ENCODE results near the gene ATG101. TPM values are rescaled to one million over a fixed set of nuclear protein-coding genes. Genes with fewer than 3 reads are reported as not detected.

ATG101 gene
- total RNA-seq, 1 donor: 70.0 TPM

DNA sequence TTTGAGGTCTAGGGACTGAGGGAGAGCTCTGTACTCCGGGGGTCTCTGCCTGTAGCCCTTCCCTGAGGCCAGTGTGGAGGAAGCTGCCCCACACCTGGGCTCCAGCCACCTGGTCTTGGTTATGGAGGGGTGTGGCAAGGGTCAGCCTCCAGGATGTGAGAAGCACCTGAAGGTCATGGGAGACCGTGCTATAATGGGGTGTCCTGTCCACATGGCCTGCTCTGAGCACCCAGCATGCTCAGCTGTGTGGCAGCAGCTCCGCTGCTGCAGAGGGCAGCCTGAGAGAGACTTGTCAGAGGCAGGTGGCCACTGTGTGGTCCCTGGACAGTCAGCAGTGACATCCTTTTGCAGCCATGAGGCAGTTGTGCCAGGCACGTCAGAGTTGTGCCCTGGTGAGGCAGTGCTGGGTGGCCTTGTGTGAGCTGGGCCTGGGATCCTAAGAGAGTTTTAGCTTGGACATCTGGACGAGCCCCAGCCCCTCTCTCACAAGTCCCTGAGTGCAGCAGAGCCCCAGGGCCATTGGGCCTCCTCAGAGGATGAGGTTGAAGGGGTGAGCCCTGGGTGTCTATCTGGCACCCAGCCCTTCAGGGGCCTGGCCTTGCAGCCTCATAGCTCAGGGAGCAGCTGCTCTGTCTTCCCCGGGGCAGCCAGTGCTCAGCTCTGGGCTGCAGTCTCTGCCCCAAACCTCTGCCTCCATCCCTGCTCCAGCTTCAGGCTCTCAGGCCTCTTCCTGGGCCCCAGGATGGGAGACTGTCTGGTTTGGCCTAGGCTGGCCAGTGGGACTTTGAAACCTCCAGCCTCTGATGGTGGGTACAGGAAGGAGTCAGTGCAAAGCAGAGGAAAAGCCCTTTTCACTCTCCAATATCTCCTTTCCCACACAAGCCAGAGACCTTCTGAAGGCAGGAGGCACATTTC is 7.4 kb upstream of the ATG101 start:
- DNase-seq (ENCODE audit: low read depth): no peak
- TF ChIP-seq, protein P1, sequence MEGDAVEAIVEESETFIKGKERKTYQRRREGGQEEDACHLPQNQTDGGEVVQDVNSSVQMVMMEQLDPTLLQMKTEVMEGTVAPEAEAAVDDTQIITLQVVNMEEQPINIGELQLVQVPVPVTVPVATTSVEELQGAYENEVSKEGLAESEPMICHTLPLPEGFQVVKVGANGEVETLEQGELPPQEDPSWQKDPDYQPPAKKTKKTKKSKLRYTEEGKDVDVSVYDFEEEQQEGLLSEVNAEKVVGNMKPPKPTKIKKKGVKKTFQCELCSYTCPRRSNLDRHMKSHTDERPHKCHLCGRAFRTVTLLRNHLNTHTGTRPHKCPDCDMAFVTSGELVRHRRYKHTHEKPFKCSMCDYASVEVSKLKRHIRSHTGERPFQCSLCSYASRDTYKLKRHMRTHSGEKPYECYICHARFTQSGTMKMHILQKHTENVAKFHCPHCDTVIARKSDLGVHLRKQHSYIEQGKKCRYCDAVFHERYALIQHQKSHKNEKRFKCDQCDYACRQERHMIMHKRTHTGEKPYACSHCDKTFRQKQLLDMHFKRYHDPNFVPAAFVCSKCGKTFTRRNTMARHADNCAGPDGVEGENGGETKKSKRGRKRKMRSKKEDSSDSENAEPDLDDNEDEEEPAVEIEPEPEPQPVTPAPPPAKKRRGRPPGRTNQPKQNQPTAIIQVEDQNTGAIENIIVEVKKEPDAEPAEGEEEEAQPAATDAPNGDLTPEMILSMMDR (IDR thresholded peaks at IDR 0.05; ENCODE audit: insufficient read depth, low read depth, low read length): no peak

DNA sequence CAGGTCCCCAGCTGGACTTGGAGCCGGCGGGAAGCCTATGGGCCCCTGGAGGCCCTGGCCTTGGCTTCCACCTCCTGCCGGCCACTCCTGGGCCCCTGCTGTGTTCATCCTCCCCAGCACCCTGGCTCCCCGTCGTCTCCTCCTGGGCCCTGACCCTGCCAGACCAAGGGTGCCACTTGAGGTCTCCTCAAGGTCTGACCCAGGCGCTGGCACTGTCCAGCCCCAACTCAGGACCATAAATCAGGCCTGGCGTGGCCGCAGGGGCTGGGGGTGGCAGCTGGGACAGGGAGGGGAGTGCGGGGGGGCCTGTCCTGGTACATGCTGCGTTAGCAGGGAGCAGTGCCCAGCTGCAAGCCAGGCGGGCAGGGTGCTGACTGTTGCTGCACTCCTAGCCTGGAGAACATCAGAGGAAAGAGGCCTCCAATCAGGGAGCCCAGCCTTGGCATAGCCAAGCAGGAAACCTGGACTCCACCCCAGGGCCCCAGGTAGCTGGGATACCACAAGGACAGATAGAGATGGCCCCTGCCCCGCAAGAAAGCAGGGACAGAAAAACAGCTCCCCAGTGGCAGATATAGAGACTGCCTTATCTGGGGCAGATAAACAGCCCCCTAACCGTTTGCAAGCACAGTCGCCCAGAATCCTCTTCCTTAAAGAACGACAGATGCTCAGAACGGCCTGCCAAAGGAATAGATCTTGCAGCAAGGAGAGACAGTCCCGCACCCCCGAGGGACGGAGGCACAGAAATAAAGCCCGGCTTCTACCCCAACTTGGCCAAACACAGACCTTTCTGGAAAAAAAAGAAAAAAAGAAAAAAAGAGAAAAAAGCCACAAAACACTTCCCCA is 6.5 kb upstream of the ATG101 start:
- DNase-seq (ENCODE audit: low read depth): no peak
- TF ChIP-seq, protein P1 (IDR thresholded peaks at IDR 0.05; ENCODE audit: insufficient read depth, low read depth, low read length): no peak
- H3K4me3 ChIP-seq (ENCODE audit: low read depth, low read length): no peak overlapping the region

More for the DNA sequence above, 7.4 kb upstream of the ATG101 start:
- H3K4me3 ChIP-seq (ENCODE audit: low read depth, low read length): no peak overlapping the region

DNA sequence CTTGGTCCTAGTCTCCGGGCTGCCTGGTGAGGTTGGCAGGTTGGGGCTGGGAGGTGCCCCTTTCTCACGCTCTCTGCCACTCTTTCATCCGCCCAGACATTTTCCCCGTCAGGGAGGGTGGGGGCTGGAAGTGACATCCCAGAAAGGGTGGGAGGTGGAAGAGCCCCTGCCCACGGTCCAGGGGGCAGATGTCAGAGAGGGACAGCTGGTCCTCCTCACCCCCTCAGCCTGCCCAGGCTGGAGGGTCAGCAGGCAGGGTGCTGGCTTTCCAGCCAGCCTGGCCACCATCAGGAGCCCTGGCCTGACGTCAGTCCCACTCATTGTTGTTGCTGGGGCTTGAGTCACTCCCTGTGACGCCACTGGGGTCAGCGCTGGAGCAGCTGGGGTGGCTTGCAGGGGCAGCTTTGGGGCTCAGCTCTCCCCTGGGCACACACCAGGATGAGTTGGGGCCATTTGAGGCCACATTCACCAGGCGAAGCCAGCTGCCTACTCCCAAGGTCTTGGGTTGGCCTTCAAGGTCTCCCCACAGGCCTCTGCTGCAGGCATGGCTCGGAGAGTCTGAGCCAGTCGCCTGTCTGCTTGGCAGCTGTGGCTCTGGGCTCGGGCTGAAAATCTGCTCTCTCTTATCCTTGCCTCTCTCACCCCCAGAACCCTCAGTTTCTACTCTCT is 5.7 kb upstream of the ATG101 start:
- TF ChIP-seq, protein P1 (IDR thresholded peaks at IDR 0.05; ENCODE audit: insufficient read depth, low read depth, low read length): no peak
- peak; percentile 92 for DNase-seq (ENCODE audit: low read depth)
- H3K4me3 ChIP-seq (ENCODE audit: low read depth, low read length): no peak overlapping the region

DNA sequence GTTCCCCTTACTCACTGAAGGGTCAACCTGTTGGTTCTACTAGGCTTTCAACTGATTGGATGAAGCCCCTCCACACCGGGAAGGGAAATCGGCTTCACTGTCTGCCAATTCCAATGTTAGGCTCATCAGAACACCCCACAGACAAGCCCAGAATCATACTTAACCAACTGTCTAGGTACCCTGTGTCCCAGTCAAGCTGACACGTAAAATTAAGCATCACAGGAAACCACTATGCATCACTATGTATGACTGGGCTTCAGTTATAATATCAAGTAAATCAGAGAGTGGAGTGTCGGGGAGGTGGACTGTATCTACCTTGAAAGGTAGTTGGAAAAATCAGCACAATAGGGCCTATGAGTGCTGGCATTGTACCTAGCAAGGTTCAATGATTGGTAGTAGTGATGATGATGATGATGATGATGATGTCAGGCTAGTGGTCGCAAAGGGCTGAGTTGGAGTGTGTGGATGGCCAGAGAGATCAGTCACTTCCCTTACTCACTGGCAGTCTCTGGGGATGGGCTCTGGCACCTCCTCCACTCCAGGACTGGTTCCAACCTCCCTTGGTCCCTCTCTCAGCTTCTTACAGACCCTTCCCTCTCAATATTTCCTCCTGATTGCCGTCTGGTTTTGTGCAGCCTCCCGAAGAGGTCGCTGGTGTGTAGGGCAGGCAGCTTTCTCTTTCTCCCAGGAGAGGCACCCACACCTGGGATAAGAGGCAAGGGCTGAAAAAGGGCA is 3.3 kb upstream of the ATG101 start:
- H3K4me3 ChIP-seq (ENCODE audit: low read depth, low read length): no peak overlapping the region
- TF ChIP-seq, protein P1 (IDR thresholded peaks at IDR 0.05; ENCODE audit: insufficient read depth, low read depth, low read length): no peak
- DNase-seq (ENCODE audit: low read depth): no peak

DNA sequence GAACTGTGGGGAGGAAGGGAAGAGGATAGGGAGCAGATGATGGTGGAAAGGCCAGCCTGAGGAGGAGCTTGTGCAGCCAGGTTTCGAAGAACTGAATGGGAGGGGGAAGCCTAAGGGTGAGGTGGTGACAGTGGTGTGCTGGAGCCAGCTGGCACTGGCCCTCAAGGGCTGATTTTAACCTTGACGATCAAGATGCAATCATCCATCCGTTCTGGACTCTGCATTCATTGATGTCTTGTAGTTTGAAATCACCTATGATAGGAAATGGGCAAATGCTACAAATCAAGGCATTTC is 2.8 kb upstream of the ATG101 start:
- no peak overlapping the region for H3K4me3 ChIP-seq (ENCODE audit: low read depth, low read length)
- TF ChIP-seq, protein P1 (IDR thresholded peaks at IDR 0.05; ENCODE audit: insufficient read depth, low read depth, low read length): no peak
- no peak for DNase-seq (ENCODE audit: low read depth)

Data from fibroblast of villous mesenchyme (primary cell).